A172 (cell line): Measurements from ENCODE around the gene OPA3. TPM values are rescaled to one million over a fixed set of nuclear protein-coding genes. Genes with fewer than 3 reads are reported as not detected.
A peak's percentile ranks its signal among the peaks of the same experiment; 100 is the strongest.
"Not testable (repeated sequence)": the region's sequence is repeated elsewhere in the genome, so short reads cannot be mapped to it uniquely, and the experiment has no call there.

ENCODE experiments used
- DNase-seq: peaks from one replicate; pipeline ENCODE4 v3.0.0-alpha.2; 2015; ENCODE audit warnings: low spot score
- total RNA-seq: library from RNA; depleted of rRNA; stranded (reverse); fragments of >200 nt; shearing (Covaris generic); gene quantifications from 2 replicates; pipeline ENCODE4 v1.2.3, GENCODE V29; 2014

The OPA3 gene
- total RNA-seq, 1 experiment from 2014 or later, result 4.0 TPM

GRCh38 chr19:45522010-45522941, 62.3 kb downstream of the OPA3 start:
- DNase-seq, result no peak

- no peak for DNase-seq
These were observed 66.2 kb downstream of the OPA3 start for GRCh38 chr19:45518469-45518826.

GRCh38 chr19:45517641-45518468, 66.7 kb downstream of the OPA3 start:
- no peak for DNase-seq

GRCh38 chr19:45517238-45517637, 67.4 kb downstream of the OPA3 start:
- no peak for DNase-seq

GRCh38 chr19:45515807-45516401, 68.7 kb downstream of the OPA3 start:
- no peak for DNase-seq

DNA sequence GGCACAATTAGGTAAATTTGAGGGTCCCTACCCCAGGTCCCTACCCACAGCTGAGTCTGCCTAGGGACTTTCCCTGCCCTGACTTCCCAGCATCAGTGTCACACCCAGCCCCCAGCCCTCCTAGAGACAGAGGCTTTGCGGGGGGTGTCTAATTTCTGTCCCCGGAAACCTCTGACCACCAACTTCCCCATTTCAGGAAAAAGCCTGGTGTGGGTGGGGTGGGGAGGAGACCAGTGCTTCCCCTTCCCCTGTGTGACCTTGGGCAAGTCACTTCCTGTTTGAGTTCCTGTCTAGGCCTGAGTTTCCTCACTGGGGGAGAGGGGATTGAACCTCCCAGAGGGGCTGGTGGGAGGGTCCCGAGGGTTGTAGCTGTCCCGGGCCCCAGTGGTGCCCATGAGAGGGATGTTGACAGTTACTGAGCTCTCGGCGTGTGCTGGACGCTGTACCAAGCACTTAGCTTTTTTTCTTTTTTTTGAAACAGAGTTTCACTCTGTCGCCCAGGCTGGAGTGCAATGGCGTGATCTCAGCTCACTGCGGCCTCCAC, 69.4 kb downstream of the OPA3 start:
- peak; percentile 8 for DNase-seq

GRCh38 chr19:45514376-45515051, 70.1 kb downstream of the OPA3 start:
- no peak for DNase-seq

- DNase-seq, result no peak
These were observed 71.6 kb downstream of the OPA3 start for GRCh38 chr19:45512881-45513483.

DNA sequence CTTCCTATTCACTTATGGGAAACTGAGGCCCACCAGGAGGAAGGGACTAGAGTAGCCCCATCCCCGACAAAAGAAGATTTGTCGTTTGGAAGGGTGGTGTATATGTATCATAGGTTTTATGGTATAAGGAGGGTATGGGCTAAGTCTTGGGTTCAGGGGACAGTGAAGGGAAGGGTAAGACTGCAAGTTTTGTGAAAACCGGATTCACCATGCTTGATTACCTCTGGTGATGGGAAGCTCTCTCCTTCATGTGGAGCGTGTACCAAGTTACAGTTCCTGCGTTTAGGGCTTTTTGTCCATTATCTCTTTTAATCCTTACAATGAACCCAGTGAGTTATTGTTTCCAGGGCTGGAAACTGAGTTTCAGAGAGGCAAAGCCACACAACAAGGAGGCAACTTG, 73.5 kb downstream of the OPA3 start:
- no peak for DNase-seq

- not testable (repeated sequence) for DNase-seq
These were observed 74.2 kb downstream of the OPA3 start for GRCh38 chr19:45510352-45510751.

DNA sequence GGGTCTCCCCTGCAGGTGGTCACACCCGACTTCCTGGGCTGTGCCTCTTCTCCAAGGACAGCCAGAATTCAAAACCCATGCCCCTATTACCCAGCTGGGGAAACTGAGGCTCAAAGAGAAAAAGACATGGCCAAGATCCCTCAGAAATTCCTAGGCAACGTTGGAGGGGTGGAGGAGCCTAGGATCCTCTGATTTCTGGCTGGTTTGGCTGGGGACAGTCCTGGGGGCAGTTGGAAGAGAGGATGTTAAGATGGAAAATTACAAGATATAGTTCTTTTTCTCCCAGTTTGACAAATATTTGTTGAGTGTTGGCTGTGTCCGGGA, 74.9 kb downstream of the OPA3 start:
- DNase-seq, result no peak

DNA sequence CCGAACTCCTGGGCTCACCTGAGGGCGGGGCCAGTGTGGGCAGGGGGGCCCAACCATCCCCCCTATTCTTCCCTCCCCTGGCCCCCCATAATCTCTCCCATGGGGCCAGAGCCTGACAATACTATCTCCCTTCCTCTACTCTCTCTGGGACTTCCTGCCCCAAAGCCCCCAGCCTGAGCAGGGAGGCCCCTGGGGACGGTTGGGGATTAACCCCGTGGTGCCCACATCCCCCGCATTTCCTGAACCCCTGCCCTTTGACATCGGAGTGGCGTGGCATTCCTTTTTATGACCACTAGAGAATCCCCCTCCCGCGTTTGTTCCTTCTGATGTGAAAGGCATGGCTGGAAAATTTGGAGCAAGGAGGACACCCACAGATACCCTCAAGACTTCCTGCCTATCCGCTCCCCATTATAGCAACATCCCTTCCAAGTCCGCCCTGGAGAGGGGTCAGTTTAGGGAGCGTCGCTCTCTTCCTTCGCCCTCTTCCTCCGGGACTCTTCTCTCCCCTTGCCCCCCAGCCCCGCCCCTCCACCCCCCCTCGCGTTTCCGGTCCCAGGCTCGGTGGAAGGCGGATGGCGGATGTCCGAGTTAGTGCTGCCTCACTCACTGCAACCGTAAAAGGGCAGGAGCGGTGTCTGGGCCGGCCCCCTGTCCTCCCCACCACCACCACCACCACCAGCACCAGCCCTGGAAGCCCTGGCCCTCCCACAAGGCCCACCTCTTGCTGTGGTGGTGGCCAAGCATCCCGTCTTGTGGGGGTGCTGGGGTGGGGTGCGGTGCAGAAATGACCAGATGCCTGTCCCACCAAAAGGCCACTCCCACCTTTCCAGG, 75.5 kb downstream of the OPA3 start:
- DNase-seq, result peak; percentile 51

GRCh38 chr19:45508417-45508860, 76.2 kb downstream of the OPA3 start:
- DNase-seq, result peak; percentile 22

DNA sequence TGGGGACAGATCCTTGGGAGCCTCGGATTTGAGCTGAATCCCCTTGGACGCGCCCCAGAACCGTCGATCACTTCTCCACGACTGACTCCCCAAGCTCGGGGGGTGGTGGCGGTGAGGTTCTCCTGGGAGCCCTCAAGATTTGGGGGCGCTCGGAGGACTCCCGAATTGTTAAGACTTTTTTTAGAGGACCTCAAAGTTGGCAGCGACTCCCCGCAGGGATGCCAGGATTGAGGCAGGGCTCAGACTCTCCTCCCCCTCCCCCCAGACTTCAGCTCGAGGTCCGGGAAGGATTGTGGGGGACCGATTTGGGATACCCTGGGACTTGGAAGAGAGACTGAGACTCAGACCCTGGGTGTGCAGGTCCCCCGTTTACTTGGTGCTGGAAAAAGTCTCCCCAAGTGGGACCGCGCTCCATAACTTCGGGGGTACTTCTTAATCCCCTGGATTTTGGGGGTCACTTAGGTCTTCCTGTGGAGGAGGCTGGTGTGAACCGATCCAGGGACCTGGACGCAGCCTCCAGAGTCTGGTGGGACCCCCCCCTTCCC, 76.7 kb downstream of the OPA3 start:
- DNase-seq, result no peak

- DNase-seq, result peak; percentile 72
These were observed 77.4 kb downstream of the OPA3 start, which contains the start of gene VASP for GRCh38 chr19:45506989-45507871. VASP (plus strand) TSS chr19:45507479; CDS start chr19:45507772, 293 bp downstream.

DNA sequence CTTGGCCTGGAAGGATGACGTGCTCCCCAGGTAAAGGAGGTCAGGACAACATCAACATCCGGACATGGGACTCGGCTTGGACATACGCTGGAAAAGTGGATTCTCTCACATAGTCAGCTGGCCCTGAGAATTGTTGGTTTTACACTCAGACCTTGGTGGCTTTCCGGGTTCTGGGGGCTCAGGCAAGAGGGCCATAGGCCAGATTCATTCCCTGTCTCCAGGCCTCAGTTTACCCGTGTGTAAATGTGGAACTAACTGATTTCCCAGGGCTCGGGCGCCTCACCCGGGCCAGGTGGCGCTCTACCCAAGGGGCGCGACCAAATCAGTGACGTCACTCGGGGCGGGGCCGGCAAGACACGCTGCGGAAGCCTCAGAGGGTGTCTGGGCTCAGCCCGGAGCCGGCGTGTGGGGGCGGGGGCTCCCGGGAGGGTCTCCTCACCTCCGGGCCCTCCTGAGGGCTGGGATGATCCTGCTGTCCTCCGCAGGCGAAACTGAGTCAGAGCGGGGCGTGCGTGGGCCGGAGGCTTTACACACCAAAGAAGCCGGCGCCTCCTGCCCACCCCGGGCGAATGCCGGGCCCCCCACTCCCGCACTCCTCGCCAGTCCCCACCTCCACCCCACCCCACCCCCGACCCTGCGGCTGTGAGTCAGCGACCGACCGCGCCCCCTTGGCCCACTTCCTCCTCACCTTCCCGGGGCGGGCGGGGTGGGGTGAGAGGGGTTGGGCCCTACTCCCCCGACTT, 78.2 kb downstream of the OPA3 start:
- peak; percentile 79 for DNase-seq

DNA sequence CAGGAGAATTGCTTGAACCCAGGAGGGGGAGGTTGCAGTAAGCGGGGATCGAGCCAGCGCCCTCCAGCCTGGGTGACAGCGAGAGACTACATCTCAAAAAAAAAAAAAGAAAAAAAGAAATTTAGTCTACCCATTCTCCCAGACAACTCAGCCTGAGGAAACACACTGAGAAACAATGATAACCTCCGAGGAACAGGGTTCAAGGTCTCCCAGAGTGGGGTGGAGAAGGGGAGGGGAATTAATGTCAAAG, 78.7 kb downstream of the OPA3 start:
- no peak for DNase-seq
